Stimulated activated CD4-positive, alpha-beta T cell treated with anti-CD3 and anti-CD28 coated beads, TNF-alpha, amount 100 ng/mL, for 4 hours (primary cell): ENCODE measurements around the gene ATG4D.
"Not testable (repeated sequence)": the region's sequence is repeated elsewhere in the genome, so short reads cannot be mapped to it uniquely, and the experiment has no call there.

Experiments
- DNase-seq, 3 experiments: peaks; one replicate each; pipeline ENCODE4 v3.0.0-alpha.2; 2020; ENCODE audit warnings: low read depth in 3 of 3

The ATG4D gene

GRCh38 chr19:10519421-10519820 lies 24.3 kb upstream of the ATG4D start:
- DNase-seq: no peak

GRCh38 chr19:10520652-10521318 lies 22.9 kb upstream of the ATG4D start:
- no peak for DNase-seq

- DNase-seq: no peak
Measured at GRCh38 chr19:10521461-10522171, 22.1 kb upstream of the ATG4D start.

- DNase-seq: no peak
Measured at GRCh38 chr19:10523135-10523636, 20.5 kb upstream of the ATG4D start.

DNA sequence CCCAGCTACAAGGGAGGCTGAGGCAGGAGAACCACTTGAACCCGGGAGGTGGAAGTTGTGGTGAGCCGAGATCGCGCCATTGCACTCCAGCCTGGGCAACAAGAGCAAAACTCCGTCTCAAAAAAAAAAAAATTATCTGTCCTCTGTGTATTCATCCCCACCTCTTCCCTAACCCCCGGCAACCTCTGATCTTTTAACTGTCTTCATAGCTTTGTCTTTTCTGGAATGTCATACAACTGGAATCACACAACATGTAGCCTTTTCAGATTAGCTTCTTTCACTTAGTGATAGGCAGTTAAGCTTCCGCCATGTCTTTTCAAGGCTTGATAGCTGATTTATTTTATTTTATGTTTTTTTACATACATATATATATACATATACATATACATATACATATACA lies 18.1 kb upstream of the ATG4D start:
- no peak for DNase-seq

- not testable (repeated sequence) for DNase-seq
Measured at GRCh38 chr19:10526887-10527286, 16.8 kb upstream of the ATG4D start.

DNA sequence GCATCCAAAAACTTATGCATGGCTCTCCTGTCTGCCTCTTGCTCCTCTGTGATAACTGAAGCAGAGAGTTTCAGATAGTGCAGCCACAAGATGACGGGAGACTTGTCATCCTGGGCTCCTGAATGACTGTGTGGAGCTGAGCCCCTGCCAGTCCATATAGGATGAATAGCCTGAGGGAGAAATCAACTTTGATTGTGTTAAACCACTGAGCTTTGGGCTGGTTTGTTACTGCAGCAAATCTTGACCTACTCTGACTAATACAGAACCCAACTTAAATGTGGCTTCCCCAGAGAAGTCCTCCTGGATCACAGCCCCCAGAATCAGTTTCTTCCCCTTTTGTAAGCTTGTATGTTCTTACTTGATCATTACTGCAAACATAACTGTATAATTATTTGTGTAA lies 11.2 kb upstream of the ATG4D start:
- no peak for DNase-seq

GRCh38 chr19:10533646-10534386 lies 9.9 kb upstream of the ATG4D start:
- DNase-seq: no peak

DNA sequence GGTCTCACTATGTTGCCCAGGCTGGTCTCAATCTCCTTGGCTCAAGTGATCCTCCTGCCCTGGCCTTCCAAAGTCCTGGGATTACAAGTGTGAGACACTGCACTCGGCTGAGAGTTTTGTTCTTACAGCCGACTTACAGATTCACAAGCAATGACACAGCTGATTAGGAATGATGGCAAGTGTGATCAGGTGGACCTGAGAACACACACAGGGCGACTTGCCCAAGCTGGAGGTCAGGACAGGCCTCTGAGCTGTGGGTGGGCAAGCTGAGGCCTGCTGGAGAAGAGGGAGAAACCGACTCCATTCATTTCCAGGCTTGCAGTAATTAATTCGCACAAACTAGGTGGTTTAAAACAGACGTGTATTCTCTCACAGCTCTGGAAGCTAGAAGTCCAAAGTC lies 8.1 kb upstream of the ATG4D start:
- DNase-seq: no peak

DNA sequence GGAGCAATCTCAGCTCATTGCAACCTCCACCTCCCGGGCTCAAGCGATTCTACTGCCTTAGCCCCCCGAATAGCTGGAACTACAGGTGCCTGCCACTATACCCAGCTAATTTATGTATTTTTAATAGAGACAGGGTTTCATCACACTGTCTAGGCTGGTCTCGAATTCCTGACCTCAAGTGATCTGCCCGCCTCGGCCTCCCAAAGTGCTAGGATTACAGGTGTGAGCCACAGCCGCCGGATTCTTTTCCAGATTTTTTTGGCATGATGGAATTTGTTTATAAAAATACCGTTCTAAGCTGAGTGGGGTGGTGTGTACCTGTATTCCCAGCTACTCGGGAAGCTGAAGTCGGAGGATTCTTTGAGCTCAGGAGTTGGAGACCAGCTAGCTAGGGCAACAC lies 6.0 kb upstream of the ATG4D start:
- DNase-seq: no peak

- no peak for DNase-seq
Measured at GRCh38 chr19:10538204-10538983, 5.3 kb upstream of the ATG4D start.

DNA sequence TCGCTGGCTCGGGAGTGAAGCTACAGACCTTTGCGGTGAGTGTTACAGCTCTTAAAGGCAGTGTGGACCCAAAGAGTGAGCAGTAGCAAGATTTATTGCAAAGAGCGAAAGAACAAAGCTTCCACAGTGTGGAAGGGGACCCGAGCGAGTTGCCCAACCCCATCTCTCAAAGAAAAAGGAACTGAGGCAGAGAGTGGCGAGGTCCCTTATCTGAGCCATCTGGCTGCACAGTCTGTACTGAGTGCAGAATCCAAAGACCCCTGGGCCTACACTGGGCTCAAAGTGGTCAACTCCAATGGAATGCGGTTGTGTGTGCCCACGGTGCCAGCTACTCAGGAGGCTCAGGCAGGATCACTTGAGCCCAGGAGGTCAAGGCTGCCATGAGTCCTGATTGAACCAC lies 4.7 kb upstream of the ATG4D start:
- DNase-seq: not testable (repeated sequence)

- no peak for DNase-seq
Measured at GRCh38 chr19:10543059-10543419, 665 bp upstream of the ATG4D start.

DNA sequence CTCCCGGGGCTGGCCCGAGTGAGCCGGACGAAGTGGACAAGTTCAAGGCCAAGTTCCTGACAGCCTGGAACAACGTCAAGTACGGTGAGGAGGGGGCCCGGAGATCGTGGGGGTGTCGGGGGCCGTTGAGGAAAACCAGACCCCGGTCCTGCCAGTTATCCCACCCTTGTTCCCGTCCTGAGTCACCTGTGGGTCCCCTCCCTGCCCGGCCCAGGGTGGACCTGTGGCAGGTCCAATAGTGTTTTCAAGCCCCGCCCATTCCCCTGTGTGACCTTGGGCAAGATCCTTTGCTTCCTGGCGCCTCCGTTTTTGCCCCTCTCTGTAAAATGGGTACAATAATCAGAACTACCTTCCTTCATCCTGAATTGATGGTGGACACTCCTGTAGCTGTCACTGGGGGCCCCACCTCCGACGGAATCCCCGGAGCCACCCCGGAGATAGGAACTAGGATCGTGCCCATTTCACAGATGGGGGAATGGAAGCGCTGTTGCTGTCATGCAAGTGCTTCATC lies 593 bp downstream of the ATG4D start:
- DNase-seq: no peak

DNA sequence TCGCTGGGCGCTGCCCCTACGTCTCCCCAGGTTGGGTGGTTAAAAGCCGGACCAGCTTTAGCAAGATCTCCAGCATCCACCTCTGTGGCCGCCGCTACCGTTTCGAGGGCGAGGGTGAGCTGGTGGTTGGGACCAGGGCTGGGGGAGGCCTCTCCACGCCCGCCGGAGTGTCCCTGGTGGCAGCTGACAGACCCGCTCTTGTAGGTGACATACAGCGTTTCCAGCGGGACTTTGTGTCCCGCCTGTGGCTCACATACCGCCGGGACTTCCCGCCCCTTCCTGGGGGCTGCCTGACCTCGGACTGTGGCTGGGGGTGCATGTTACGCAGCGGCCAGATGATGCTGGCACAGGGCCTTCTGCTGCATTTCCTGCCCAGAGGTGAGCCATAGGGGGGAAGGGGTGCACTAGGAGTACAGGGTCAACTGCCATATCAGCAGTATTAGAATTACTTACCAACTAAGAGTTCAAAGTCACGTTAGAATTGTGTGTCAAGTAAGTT lies 1.1 kb downstream of the ATG4D start:
- no peak for DNase-seq

GRCh38 chr19:10546817-10547216 lies 3.1 kb downstream of the ATG4D start:
- no peak for DNase-seq

DNA sequence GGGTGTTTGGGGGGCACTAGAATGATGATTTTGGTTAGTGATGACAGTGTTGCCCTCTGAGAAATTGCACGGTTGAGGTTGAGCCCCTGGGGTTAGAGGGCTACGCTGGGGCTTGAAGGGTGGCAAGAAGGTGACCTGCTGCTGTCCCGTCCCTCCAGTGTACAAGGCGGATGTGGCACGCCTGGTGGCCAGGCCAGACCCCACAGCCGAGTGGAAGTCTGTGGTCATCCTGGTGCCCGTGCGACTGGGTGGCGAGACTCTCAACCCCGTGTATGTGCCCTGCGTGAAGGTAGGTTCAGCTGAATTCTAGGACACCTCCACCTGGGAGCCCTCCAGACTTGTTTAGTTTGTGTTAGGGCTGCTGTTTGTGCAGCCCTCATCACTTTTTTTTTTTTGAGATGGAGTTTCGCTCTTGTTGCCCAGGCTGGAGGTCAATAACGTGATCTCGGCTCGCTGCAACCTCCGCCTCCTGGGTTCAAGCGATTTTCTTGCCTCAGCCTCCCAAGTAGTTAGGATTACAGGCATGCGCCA lies 5.1 kb downstream of the ATG4D start:
- no peak for DNase-seq

DNA sequence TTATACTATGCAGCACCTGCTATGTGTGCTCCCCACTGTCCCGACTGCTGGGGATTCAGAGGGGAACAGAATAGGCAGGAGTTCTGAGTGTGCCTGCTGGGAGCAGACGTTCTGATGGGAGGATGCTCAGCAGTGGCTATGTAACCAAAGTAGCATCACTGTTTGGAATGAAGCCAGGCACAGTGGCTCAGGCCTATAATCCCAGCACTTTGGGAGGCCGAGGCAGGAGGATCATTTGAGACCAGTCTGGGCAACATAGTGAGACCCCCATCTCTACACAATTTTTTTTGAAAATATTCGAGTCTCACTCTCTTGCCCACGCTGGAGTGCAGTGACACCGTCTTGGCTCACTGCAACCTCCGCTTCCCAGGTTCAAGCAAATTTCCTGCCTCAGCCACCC lies 6.0 kb downstream of the ATG4D start:
- no peak for DNase-seq

DNA sequence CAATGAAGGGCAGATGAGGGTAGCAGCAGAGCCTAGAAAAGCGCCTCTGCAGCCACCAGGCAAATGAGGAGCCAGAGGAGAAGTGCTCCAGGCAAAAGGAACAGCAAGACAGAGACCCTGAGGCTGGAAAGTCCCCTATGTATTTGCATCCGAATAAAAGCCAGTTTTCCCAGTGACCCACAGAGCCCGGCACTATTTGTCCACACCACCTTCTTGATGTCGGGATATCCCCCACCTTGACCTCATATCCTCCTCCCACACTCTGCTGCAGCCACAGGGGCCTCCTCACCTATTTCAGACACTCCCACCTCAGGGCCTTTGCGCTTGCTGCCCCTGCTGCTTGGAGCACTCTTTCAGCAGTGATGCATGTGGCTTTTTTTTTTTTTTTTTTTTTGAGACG lies 6.6 kb downstream of the ATG4D start:
- no peak for DNase-seq

- DNase-seq: not testable (repeated sequence)
Measured at GRCh38 chr19:10551006-10551405, 7.3 kb downstream of the ATG4D start.

DNA sequence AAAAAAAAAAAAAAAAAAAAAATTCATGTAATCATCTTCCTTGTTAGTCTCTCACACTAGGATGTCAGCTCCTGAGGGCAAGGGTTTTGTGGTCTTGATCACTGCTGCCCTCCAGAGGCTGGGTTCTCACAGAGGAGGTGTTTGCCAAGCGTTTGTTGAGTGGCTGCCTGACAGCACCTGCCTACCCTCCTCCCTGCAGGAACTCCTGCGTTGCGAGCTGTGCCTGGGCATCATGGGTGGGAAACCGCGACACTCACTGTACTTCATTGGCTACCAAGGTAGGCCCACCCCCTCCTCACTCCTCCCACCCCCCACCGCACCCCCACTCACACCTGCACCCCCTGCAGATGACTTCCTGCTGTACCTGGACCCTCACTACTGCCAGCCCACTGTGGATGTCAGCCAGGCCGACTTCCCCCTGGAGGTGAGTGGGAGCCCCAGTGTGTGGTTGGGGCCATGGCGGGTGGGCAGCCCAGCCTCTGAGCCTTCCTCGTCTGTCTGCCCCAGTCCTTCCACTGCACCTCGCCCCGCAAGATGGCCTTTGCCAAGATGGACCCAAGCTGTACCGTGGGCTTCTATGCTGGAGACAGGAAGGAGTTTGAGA lies 8.1 kb downstream of the ATG4D start:
- no peak for DNase-seq
